ENCODE results near the gene NAP1L4.

Gene NAP1L4

DNA sequence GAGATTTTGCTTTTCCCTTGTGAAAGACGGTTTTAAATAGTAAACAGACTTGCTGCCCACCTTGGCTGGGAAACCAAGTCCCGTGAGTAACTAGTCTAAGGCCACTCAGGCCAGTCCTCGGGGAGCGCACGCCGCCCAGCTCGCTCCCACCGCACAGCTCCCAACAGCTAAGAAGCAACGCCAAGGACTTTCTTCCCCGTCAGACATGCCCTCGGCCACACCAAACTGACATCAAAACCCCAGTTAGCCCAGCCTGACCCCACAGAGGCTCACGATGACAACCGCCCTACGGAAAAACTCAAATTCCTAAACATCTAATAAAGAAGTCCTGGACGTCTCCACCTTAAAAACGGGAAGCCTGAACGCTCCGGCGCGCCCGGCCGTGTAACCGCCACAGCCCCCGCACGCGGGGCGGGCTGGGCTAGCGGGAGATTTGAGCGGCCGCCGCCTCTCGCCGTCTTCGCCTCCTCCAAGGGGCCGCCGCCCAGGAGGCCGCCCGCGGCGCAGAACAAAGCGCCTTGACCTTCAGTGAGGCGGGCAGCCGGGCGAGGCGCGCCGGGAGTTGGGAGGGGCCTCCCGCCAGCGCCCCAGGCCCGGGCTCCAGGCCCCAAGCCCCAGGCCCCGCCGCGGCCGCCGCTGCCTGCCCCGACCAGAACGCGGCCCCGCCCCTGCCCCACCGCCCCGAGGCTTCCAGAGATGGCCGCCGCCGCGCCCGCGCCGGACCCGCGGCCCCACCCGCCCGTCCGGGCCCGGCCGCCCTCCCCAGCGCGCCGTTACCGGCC, 486 bp downstream of the NAP1L4 start:
- peak overlapping the region; percentile 94 for H3K27ac ChIP-seq
- ChIA-PET CTCF (no interaction called here), POLR2A (ENCODE audit: low non-redundant PET) (no interaction called here)
- DNase-seq (ENCODE audit: low spot score), result peak; percentile 18
- no peak for TF ChIP-seq CTCF (conservative IDR thresholded peaks at IDR 0.05; ENCODE audit: low read depth)

DNA sequence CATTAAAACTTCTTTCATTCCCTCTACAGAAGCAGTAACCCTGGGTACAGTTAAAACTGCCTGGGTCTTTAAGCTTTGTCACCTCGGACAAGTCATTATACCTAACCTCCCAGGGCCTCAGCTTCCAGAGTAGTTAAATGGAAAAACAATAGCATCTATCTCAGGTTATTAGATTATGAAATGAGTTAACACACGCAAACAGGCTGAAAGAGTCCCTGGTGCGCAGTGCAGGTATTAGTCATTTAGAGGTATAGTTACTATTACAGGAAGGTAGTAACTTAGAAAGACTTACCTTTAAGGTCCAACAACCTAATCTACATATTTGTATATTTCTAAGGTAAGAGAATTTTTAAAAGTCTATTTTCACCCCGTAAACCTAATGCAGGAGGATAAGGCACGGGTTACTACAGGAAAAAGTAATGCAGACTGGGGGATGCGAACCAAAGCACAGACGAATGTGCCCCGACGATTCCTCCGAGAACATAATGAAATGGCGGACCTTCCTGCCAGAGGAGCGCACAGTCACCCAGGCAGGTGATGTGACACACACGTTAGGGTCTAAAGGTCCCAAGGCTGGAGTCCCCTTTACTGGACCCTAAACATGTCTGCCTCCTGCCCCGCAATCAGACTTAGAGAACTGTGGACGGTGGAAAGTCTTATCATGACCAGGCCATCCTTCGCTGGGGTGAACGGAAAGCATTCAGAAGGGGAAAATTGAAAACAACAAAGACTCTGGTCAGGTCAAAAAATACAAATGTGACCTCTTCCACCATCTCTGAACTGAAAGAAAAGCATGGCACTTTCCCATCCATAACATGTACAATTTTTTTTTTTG, 1.3 kb downstream of the NAP1L4 start:
- no peak for TF ChIP-seq CTCF (conservative IDR thresholded peaks at IDR 0.05; ENCODE audit: low read depth)
- ChIA-PET CTCF (interaction anchor here (0.8 kb wide), 1 partner anchor 31 kb away, joined by 3 read pairs; no protein-coding TSS in a partner anchor), POLR2A (ENCODE audit: low non-redundant PET) (no interaction called here)
- peak overlapping the region; percentile 94 for H3K27ac ChIP-seq
- peak; percentile 31 for DNase-seq (ENCODE audit: low spot score)

- TF ChIP-seq CTCF (conservative IDR thresholded peaks at IDR 0.05; ENCODE audit: low read depth), result no peak
- no peak for DNase-seq (ENCODE audit: low spot score)
- POLR2A ChIA-PET (ENCODE audit: low non-redundant PET), result no interaction called here
- no peak overlapping the region for H3K27ac ChIP-seq
- CTCF ChIA-PET, result interaction anchor here (0.8 to 0.9 kb wide), 2 partner anchors 14 to 46 kb away, joined by 3 to 4 read pairs; no protein-coding TSS in a partner anchor
Measured at GRCh38 chr11:2989551-2989950, 2.6 kb downstream of the NAP1L4 start.

- POLR2A ChIA-PET (ENCODE audit: low non-redundant PET), result no interaction called here
- no peak for TF ChIP-seq CTCF (conservative IDR thresholded peaks at IDR 0.05; ENCODE audit: low read depth)
- CTCF ChIA-PET, result interaction anchor here (0.7 to 0.9 kb wide), 3 partner anchors 9 to 45 kb away, joined by 3 to 4 read pairs (median 3); no protein-coding TSS in a partner anchor
- H3K27ac ChIP-seq, result no peak overlapping the region
- no peak for DNase-seq (ENCODE audit: low spot score)
Measured at GRCh38 chr11:2989006-2989405, 3.1 kb downstream of the NAP1L4 start.

DNA sequence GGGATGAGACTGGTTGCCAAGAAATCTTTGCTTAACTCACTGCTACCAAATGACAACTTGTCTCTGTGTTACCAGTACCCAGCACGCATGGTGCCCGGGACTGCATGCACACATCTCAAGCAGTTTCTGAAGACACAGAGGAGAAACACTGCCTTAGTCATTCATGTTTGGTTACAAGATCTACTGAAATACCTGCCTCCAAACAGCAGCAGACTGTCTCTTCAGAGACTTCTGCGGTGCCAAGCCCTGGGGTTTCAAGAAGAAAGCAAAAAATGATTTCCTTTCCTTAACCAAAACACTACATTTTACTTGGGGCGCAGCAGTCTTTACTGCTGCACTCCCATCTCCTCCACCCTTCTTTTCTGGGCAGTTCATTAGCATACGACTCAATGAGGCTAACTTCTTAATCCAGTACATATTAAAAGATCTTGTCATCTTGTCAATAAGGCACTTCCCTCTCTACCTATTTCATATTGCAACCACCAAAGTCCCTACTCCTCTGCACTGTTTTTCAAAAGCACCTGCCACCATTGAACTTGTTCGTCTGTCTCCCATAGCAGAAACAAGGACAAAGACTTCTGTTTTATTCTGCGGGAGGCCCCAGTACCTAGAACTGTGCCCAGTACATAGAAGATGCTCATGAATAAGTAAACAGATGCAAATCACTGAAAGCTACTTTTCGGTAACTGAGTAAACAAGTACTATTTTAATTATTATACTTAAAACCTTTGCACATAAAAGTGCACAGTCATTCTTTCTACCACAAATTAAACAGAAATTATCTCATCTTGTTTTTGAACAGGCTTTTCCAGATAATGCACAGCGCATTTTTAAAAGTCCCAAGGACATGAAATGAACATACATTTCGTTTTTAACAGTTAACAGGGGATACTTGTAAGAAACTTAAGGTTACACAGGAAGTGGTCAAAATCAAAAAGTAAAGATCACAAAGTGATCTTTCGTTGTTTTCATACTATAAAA, 4.0 kb downstream of the NAP1L4 start:
- H3K27ac ChIP-seq, result no peak overlapping the region
- CTCF ChIA-PET, result interaction anchor here (0.7 to 0.9 kb wide), 2 partner anchors 8 to 45 kb away, joined by 3 to 4 read pairs; no protein-coding TSS in a partner anchor
- no peak for TF ChIP-seq CTCF (conservative IDR thresholded peaks at IDR 0.05; ENCODE audit: low read depth)
- POLR2A ChIA-PET (ENCODE audit: low non-redundant PET), result no interaction called here
- no peak for DNase-seq (ENCODE audit: low spot score)

Data from RWPE1 (cell line).